AG09309 (cell line): ENCODE measurements around the gene TBX21.

Experiments used
- DNase-seq: peaks from one replicate; pipeline ENCODE4 v3.0.0-alpha.2; 2010; ENCODE audit warnings: low read depth
- H3K4me3 ChIP-seq: 2 replicates; pipeline ENCODE4 v1.5.1; 2011; ENCODE audit warnings: mild to moderate bottlenecking, low read depth, low read length, moderate library complexity; ENCODE audit not compliant: control insufficient read depth
- TF ChIP-seq, protein P1 (sequence below): IDR thresholded peaks from 2 replicates; pipeline ENCODE4 v1.5.1; 2011; ENCODE audit warnings: mild to moderate bottlenecking, low read depth, low read length, inconsistent platforms; ENCODE audit not compliant: insufficient read depth, control insufficient read depth; ENCODE audit errors: missing control alignments

TBX21 gene

GRCh38 chr17:47704116-47704515 lies 28.9 kb upstream of the TBX21 start:
- DNase-seq: no peak
- H3K4me3 ChIP-seq: no peak overlapping the region
- TF ChIP-seq, protein P1, sequence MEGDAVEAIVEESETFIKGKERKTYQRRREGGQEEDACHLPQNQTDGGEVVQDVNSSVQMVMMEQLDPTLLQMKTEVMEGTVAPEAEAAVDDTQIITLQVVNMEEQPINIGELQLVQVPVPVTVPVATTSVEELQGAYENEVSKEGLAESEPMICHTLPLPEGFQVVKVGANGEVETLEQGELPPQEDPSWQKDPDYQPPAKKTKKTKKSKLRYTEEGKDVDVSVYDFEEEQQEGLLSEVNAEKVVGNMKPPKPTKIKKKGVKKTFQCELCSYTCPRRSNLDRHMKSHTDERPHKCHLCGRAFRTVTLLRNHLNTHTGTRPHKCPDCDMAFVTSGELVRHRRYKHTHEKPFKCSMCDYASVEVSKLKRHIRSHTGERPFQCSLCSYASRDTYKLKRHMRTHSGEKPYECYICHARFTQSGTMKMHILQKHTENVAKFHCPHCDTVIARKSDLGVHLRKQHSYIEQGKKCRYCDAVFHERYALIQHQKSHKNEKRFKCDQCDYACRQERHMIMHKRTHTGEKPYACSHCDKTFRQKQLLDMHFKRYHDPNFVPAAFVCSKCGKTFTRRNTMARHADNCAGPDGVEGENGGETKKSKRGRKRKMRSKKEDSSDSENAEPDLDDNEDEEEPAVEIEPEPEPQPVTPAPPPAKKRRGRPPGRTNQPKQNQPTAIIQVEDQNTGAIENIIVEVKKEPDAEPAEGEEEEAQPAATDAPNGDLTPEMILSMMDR: no peak

DNA sequence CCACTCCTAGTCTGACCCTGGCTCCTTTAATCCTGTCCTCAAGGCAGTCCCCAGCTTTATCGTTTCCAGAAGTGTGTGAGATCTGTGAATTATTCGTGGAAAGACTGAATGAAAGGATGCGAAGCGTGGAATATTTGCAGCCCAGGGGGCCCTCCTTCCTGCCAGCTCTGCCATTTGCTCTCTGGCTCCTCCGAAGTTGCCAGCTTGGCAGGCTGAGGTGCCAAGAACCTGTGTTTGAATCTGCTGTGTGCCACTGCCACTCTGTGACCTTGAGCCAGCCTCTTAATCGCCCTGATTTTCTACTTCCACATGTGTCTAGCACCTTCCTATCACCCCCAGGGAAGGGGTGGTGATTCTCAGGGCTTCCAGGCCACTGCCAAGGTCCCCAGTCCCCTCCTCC lies 28.3 kb upstream of the TBX21 start:
- DNase-seq: no peak
- TF ChIP-seq, protein P1: no peak
- H3K4me3 ChIP-seq: no peak overlapping the region

- DNase-seq: no peak
- TF ChIP-seq, protein P1: no peak
- H3K4me3 ChIP-seq: no peak overlapping the region
Observed at GRCh38 chr17:47705536-47706530, 27.2 kb upstream of the TBX21 start.

DNA sequence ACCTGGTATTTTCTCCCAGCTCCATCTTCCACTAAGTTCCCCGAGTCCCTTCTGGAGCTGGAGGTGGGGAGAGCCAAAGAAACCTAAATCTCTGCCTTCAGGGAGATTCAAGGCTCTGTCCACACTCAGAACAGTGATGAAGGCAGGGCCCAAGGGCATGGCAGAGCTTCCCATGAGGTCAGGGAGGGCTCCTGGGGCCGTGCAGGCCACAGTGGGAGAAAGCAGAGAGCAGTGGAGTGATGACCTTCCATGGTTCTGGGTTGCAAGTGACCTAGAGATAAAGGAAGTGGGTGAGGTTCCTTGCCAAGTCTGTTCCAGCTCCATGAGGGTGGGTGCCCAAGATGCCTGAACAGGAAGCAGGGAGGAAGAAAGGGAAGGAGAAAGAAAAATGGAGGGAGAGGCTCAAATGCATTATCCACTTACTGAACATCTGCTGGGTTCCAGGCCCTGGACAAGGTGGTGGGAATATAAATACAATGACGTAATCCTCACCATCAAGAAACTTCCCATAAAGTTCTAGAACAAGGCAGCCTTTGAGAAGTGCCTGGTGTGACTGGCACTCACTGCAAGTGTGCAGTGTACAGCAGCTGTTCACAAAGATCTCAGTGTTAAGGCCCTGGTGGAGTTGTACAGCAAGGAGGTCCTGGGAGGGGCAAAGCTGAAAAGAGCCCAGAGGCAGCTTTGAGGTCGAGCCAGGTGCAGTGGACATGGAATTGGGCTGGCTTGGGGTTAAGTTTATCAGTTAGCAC lies 25.8 kb upstream of the TBX21 start:
- H3K4me3 ChIP-seq: no peak overlapping the region
- DNase-seq: no peak
- TF ChIP-seq, protein P1: no peak

- H3K4me3 ChIP-seq: no peak overlapping the region
- TF ChIP-seq, protein P1: no peak
- no peak for DNase-seq
Observed at GRCh38 chr17:47707884-47708283, 25.2 kb upstream of the TBX21 start.

- TF ChIP-seq, protein P1: no peak
- H3K4me3 ChIP-seq: no peak overlapping the region
- no peak for DNase-seq
Observed at GRCh38 chr17:47708312-47708863, 24.6 kb upstream of the TBX21 start.
